ENCODE measurements around the gene WDR70.
"Not testable (repeated sequence)": the region's sequence is repeated elsewhere in the genome, so short reads cannot be mapped to it uniquely, and the experiment has no call there.

Gene WDR70

GRCh38 chr5:37640088-37640487, 261.0 kb downstream of the WDR70 start:
- DNase-seq (ENCODE audit: low read depth in 3 of 3) = no peak

GRCh38 chr5:37641933-37642332, 262.8 kb downstream of the WDR70 start:
- DNase-seq (ENCODE audit: low read depth in 3 of 3) = no peak

- DNase-seq (ENCODE audit: low read depth in 3 of 3) = no peak
These were observed 266.6 kb downstream of the WDR70 start for GRCh38 chr5:37645707-37646106.

- DNase-seq (ENCODE audit: low read depth in 3 of 3) = not testable (repeated sequence)
These were observed 275.4 kb downstream of the WDR70 start for GRCh38 chr5:37654566-37654965.

GRCh38 chr5:37657046-37657445, 277.9 kb downstream of the WDR70 start:
- DNase-seq (ENCODE audit: low read depth in 3 of 3) = no peak

- no peak for DNase-seq (ENCODE audit: low read depth in 3 of 3)
These were observed 279.3 kb downstream of the WDR70 start for GRCh38 chr5:37658440-37658839.

GRCh38 chr5:37660319-37660718, 281.2 kb downstream of the WDR70 start:
- DNase-seq (ENCODE audit: low read depth in 3 of 3) = no peak

- no peak for DNase-seq (ENCODE audit: low read depth in 3 of 3)
These were observed 282.3 kb downstream of the WDR70 start for GRCh38 chr5:37661227-37661920.

GRCh38 chr5:37661951-37662350, 282.8 kb downstream of the WDR70 start:
- no peak for DNase-seq (ENCODE audit: low read depth in 3 of 3)

GRCh38 chr5:37662362-37662761, 283.2 kb downstream of the WDR70 start:
- no peak for DNase-seq (ENCODE audit: low read depth in 3 of 3)

- DNase-seq (ENCODE audit: low read depth in 3 of 3) = no peak
These were observed 283.8 kb downstream of the WDR70 start for GRCh38 chr5:37662789-37663485.

GRCh38 chr5:37663538-37663937, 284.4 kb downstream of the WDR70 start:
- DNase-seq (ENCODE audit: low read depth in 3 of 3) = no peak

GRCh38 chr5:37664551-37664950, 285.4 kb downstream of the WDR70 start:
- no peak for DNase-seq (ENCODE audit: low read depth in 3 of 3)

- DNase-seq (ENCODE audit: low read depth in 3 of 3) = no peak
These were observed 286.2 kb downstream of the WDR70 start for GRCh38 chr5:37665272-37665671.

- no peak for DNase-seq (ENCODE audit: low read depth in 3 of 3)
These were observed 286.8 kb downstream of the WDR70 start for GRCh38 chr5:37665889-37666288.

- DNase-seq (ENCODE audit: low read depth in 3 of 3) = no peak
These were observed 288.3 kb downstream of the WDR70 start for GRCh38 chr5:37667430-37667829.

GRCh38 chr5:37667846-37668245, 288.7 kb downstream of the WDR70 start:
- DNase-seq (ENCODE audit: low read depth in 3 of 3) = no peak

GRCh38 chr5:37668524-37669047, 289.5 kb downstream of the WDR70 start:
- no peak for DNase-seq (ENCODE audit: low read depth in 3 of 3)

- not testable (repeated sequence) for DNase-seq (ENCODE audit: low read depth in 3 of 3)
These were observed 293.0 kb downstream of the WDR70 start for GRCh38 chr5:37672118-37672588.

GRCh38 chr5:37674361-37674760, 295.2 kb downstream of the WDR70 start:
- not testable (repeated sequence) for DNase-seq (ENCODE audit: low read depth in 3 of 3)

- not testable (repeated sequence) for DNase-seq (ENCODE audit: low read depth in 3 of 3)
These were observed 300.2 kb downstream of the WDR70 start for GRCh38 chr5:37679326-37679725.

- DNase-seq (ENCODE audit: low read depth in 3 of 3) = not testable (repeated sequence)
These were observed 300.8 kb downstream of the WDR70 start for GRCh38 chr5:37679903-37680302.

GRCh38 chr5:37683072-37683471, 304.0 kb downstream of the WDR70 start:
- no peak for DNase-seq (ENCODE audit: low read depth in 3 of 3)
